ENCODE data around the gene DAPK1.
A peak's percentile ranks its signal among the peaks of the same experiment; 100 is the strongest.

Gene DAPK1

GRCh38 chr9:87596862-87597261, 99.2 kb downstream of the DAPK1 start:
- DNase-seq = no peak

GRCh38 chr9:87597710-87598443, 100.2 kb downstream of the DAPK1 start:
- no peak for DNase-seq

- peak; percentile 93 for DNase-seq
These were observed 102.4 kb downstream of the DAPK1 start for GRCh38 chr9:87599901-87600610.

- no peak for DNase-seq
These were observed 103.5 kb downstream of the DAPK1 start for GRCh38 chr9:87601176-87601575.

GRCh38 chr9:87601595-87601994, 103.9 kb downstream of the DAPK1 start:
- DNase-seq = no peak

GRCh38 chr9:87602933-87603643, 105.4 kb downstream of the DAPK1 start:
- no peak for DNase-seq

- DNase-seq = no peak
These were observed 106.3 kb downstream of the DAPK1 start for GRCh38 chr9:87603854-87604490.

- no peak for DNase-seq
These were observed 107.4 kb downstream of the DAPK1 start for GRCh38 chr9:87604886-87605588.

- DNase-seq = no peak
These were observed 108.0 kb downstream of the DAPK1 start for GRCh38 chr9:87605676-87606075.

GRCh38 chr9:87606841-87607521, 109.3 kb downstream of the DAPK1 start:
- peak; percentile 83 for DNase-seq

GRCh38 chr9:87607859-87608258, 110.2 kb downstream of the DAPK1 start:
- peak; percentile 24 for DNase-seq

- DNase-seq = no peak
These were observed 111.3 kb downstream of the DAPK1 start for GRCh38 chr9:87609002-87609401.

- no peak for DNase-seq
These were observed 111.8 kb downstream of the DAPK1 start for GRCh38 chr9:87609486-87609885.

- DNase-seq = no peak
These were observed 112.8 kb downstream of the DAPK1 start for GRCh38 chr9:87610200-87611155.

GRCh38 chr9:87611776-87612175, 114.1 kb downstream of the DAPK1 start:
- DNase-seq = no peak

- no peak for DNase-seq
These were observed 114.9 kb downstream of the DAPK1 start for GRCh38 chr9:87612536-87612935.

- DNase-seq = no peak
These were observed 115.8 kb downstream of the DAPK1 start for GRCh38 chr9:87613265-87614111.

- DNase-seq = no peak
These were observed 116.7 kb downstream of the DAPK1 start for GRCh38 chr9:87614397-87614796.

- DNase-seq = no peak
These were observed 117.5 kb downstream of the DAPK1 start for GRCh38 chr9:87615136-87615535.

Measured in NCI-H226 (cell line).